ENCODE measurements around the gene YJU2.

DNA sequence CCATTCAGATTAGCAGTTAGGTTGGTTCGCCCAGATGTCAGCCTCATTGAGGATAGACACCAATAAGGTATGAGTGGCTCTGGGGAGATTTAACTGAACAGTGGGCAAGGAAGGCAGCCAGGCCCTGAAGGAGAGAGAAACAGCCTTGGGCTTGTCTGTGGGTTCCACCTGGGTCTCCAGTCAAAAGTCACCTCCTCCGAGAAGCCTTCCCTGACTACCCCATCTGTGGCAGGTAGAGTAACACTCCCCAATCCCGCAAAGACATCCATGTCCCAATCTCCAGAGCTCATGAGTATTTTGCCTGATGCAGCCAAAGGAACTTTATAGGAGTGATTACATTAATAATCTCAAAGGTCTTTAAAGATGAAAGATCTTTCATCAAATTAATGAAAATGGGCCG is 8.0 kb upstream of the YJU2 start:
- TF ChIP-seq SUZ12 (IDR thresholded peaks at IDR 0.05; ENCODE audit: extremely low read depth, insufficient read depth, insufficient read length), result no peak
- TF ChIP-seq ZNF274 (IDR thresholded peaks at IDR 0.05; ENCODE audit: low read depth, low read length), result no peak
